Stromal cell of bone marrow (primary cell): ENCODE measurements around the gene CBFA2T3.

Source experiments
- DNase-seq: peaks from one replicate; pipeline ENCODE4 v3.0.0-alpha.2; 2012; ENCODE audit warnings: low read depth

Gene CBFA2T3

DNA sequence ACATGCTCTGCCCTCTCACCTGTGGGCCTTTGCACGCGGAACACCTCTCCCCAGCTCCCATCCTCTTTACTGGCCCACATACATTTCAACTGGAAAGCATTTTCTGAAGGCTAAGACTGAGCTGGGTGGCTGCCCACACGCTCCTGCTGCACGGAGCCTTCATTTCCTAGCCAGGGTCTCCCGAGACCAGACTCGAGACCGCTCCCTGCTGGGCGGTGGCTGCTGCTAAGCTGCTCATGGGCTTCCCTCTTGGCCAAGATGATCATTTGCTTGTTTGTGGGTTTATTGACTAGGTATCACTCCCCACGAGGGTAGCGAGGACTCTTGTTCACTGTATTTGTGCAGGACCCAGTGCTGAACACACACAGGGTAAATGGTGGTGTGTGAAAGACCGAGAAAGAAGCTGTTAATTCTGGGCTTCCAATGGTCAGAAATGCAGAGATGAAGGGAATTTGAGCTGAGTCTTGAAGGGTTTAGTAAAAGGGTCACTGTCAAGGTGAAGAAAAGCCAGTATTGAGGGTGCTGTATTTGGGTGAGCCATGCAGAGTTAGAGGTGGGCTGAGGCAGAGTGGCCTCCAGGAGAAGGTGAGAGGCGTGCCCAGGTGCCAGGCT, 119.2 kb downstream of the CBFA2T3 start:
- peak; percentile 60 for DNase-seq

DNA sequence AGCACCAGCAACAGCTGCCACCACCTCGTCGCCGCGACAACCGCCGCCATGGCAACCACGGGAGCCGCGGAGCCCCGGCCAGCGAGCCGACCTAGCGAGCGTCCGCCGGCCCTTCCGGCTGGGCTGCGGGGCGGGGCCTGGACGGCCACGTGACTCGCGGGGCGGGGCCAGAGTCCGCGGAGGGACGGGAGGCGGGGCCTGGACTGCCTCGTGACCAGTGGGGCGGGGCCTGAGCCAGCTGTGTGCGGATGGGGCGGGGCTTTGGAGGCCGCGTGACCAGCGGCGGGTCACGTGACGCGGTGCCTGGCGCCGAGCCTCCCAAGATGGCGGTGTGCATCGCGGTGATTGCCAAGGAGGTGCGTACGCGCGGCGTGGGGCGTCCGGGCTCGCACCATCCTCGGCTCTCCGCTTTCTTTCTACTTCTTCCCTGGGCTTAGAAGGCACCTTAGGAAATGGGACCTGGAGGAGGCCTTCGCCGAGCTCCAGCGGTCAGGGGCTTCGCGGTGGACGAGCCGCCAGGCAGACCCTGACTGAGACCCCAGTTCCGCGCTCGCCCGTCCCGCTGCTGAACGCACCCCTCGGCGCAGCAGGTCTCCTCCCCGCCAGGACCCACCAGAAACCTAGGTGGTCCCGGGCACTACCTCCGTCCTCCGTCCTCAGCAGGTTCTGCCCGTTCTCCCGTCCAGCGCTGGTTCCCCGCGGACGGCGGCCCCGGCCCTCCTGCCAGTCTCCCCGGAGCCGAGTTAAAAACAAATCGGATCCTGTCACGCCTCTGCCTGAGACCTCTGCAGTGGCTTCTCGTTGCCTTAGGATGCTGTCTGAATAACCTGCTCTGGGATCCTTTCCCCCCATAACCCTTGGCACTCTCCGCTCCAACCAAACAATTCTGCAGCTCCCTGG, 119.9 kb downstream of the CBFA2T3 start, which contains the start of the genes GALNS and TRAPPC2L:
GALNS (minus strand) TSS at position 120 of the 900 bp plus-strand sequence; CDS start at position 50, 70 bp downstream.
TRAPPC2L (plus strand) TSS at position 300 of the 900 bp plus-strand sequence; CDS start at position 324, 24 bp downstream.
- DNase-seq: peak; percentile 85

DNA sequence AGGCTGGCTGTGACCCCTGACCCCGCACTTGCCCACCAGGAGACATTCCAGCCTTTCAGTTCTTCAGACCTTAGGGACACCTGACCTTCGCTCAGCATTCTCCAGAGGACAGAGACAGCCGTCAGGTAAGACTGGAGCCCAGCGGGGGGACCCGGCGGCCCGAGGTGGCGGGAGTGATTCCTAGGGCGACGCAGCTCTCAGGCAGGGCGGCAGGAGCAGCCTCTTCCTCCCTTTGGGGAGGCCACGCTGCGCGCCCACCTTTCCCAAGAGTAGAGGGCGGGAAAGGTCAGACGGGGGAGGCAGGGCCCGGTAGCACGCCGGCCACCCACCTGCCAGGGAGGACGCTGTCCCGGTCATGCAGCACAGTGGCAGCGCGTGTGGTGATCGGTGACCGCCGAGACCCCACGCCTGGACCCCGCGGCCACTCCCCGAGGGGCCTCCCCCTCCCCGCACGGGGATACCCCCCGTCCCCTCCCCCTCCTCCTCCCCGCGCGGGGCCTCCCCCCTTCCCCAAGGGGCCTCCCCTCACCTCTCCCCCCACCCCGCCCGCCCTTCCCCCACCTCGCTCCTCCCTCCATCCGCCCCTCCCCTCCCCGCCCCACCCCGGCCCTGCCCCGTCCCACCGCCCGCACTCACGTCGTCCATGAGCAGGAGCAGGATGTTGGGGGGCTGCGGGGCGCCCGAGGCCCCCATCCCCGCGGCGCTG, 120.7 kb downstream of the CBFA2T3 start:
- no peak for DNase-seq

- DNase-seq: no peak
Observed at GRCh38 chr16:88855736-88856121, 121.3 kb downstream of the CBFA2T3 start.

DNA sequence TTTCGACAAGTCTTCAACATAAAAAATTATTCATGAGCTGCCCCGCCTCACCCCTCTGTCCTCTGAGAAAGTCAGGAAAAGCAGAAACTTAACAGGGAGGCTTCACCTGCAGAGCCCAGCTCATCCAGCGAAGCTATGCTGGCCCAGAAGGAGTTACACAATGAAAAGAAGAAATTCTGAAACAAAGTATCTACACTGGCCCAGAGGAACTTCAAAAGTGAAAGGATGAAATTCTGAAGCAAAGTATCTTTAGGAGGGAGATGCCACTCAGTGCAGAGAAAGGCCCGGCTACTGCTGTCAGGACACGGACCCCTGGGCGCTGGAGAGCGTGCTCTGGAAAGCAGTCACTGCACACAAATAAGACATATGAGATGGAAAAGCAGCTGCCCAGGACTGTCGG, 121.8 kb downstream of the CBFA2T3 start:
- no peak for DNase-seq

DNA sequence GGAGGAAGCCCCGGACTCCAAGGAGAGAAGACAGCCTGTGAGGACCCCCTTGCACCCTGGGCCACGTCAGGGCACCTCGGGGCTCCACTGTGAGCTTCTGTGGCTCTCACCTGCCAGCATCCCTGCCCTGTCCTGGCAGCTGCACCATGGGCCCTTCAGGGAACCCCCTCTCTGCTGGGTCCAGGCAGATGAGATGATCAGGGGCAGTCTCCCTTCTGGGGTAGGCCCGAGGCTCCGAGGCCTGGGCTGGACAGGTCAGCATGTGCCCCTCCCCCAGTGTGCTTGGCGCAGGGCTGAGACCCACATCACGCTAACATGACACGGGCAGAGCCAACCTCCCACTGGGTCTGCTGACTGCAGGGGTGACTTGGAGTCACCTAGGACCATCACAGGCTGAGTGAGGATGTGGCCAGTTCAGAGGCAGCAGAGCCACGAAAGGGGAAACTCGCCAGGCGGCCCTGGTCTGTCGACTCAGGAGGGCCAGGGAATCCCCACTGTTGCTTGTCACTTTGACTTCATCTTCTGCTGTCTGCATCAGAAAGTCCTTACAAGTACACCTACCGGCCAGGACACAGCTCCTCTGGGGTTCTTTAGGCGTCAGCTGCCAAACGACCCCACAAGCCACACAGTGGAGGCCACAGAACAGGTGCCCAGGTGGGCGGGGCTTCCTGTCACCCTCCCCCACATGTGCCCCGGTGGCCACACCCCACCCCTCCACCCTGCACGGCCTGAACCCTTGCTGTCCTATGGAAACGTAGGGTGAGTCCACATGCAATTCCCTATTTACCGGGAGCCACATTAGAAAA, 122.5 kb downstream of the CBFA2T3 start:
- no peak for DNase-seq

DNA sequence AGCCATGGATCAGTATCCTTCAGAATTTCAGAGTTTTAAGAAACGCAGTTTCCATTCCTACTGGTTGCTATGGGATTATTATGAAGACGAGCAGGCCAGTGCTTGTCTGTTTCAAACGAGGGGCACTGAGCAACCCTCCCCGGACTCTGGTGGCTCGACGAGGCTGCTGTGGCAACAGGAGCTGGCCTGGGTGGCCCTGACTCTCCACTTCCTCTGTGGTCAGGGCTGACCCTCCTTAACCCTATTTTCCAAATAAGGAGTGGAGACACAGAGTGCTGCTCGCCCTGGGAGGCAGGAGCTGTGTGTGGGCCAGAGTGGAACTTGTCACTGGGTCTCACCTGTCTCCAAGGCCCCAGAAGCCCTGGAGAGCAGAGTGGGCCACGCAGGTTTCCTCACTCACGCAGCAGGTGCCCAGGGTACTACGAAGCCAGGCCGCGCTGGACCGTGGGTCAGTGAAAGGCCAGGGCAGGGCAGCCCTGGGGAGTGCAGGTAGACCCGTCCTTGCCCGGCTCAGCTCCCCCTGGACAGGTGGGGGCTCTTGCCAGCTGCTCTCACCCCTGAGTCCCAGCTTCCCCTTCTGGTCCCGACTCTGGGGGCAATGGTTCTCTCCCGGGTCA, 123.6 kb downstream of the CBFA2T3 start:
- no peak for DNase-seq

DNA sequence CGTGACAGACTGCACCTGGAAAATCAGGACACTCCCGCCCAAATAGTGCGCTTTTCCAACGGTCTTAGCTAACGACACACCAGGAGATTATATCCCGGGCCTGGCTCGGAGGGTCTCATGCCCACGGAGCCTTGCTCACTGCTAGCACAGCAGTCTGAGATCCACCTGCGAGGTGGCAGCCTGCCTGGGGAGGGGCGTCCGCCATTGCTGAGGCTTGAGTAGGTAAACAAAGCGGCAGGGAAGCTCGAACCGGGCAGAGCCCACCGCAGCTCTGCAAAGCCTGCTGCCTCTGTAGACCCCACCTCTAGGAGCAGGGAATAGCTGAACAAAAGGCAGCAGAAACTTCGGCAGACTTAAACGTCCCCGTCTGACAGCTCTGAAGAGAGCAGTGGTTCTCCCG, 125.4 kb downstream of the CBFA2T3 start:
- no peak for DNase-seq

GRCh38 chr16:88850531-88851199, 126.3 kb downstream of the CBFA2T3 start:
- DNase-seq: no peak

- no peak for DNase-seq
Observed at GRCh38 chr16:88848557-88848956, 128.4 kb downstream of the CBFA2T3 start.

- DNase-seq: no peak
Observed at GRCh38 chr16:88847654-88848053, 129.4 kb downstream of the CBFA2T3 start.

GRCh38 chr16:88846088-88846487, 130.9 kb downstream of the CBFA2T3 start:
- DNase-seq: no peak

GRCh38 chr16:88844419-88845036, 132.5 kb downstream of the CBFA2T3 start:
- DNase-seq: no peak

GRCh38 chr16:88843256-88843655, 133.8 kb downstream of the CBFA2T3 start:
- DNase-seq: no peak

DNA sequence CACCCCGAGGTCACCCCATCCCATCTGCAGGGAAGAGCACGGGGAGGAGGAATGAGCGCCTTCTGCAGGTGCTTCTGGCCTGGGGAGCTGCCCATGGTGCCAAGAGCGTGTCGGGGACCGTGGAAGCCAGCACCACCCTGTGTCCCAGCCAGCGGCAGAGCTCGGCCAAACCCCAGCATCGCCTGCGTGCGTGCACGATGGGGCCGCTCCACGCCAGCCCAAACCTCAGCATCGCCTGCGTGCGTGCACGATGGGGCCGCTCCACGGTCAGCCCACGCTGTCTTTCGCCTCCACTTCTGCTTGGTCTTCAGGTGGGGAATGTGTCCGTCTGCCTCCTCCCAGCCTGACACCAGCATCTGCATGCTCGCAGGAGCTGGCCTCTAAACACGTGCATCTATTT, 134.2 kb downstream of the CBFA2T3 start:
- DNase-seq: no peak

GRCh38 chr16:88842308-88842756, 134.7 kb downstream of the CBFA2T3 start:
- DNase-seq: no peak

- no peak for DNase-seq
Observed at GRCh38 chr16:88841521-88842307, 135.3 kb downstream of the CBFA2T3 start.

GRCh38 chr16:88840600-88841215, 136.3 kb downstream of the CBFA2T3 start:
- DNase-seq: no peak
